Fibroblast of lung (primary cell): ENCODE data around the gene POLR1E. TPM values are rescaled to one million over a fixed set of nuclear protein-coding genes. Genes with fewer than 3 reads are reported as not detected.
"Not testable (repeated sequence)": the region's sequence is repeated elsewhere in the genome, so short reads cannot be mapped to it uniquely, and the experiment has no call there.

Experiments used
- DNase-seq, 2 donors: peaks; one replicate each; pipeline versions ENCODE4 v3.0.0 to v3.0.0-alpha.2; 2010; ENCODE audit warnings: low read depth in 2 of 2
- H2AFZ ChIP-seq: 2 replicates; pipeline ENCODE4 v1.5.1; 2012; ENCODE audit warnings: low read length, control low read depth, inconsistent platforms
- H3K27ac ChIP-seq: 2 replicates; pipeline ENCODE4 v1.5.1; 2011; ENCODE audit warnings: low read length, control low read depth; ENCODE audit not compliant: insufficient read depth
- H3K27me3 ChIP-seq: 2 replicates; pipeline ENCODE4 v1.5.1; 2011; ENCODE audit warnings: mild to moderate bottlenecking, low read length; ENCODE audit not compliant: control insufficient read depth, insufficient read depth
- H3K36me3 ChIP-seq: 2 replicates; pipeline ENCODE4 v1.5.1; 2011; ENCODE audit warnings: low read length; ENCODE audit not compliant: control insufficient read depth, insufficient read depth
- H3K4me1 ChIP-seq: 2 replicates; pipeline ENCODE4 v1.5.1; 2011; ENCODE audit warnings: low read length; ENCODE audit not compliant: control insufficient read depth, insufficient read depth; ENCODE audit errors: extremely low read depth
- H3K4me2 ChIP-seq: 2 replicates; pipeline ENCODE4 v1.5.1; 2011; ENCODE audit warnings: low read length, control low read depth; ENCODE audit not compliant: insufficient read depth; ENCODE audit errors: extremely low read depth
- H3K4me3 ChIP-seq, 4 experiments: fragments of 200-600 bp in 1 of 4; sonication (generic) in 1 of 4; replicated peaks in 1 of 4; 2 replicates each; pipeline ENCODE4 v1.5.1; 2011 to 2016; ENCODE audit warnings: low read length in 4 of 4, low read depth in 3 of 4, mild to moderate bottlenecking in 3 of 4, control low read depth in 2 of 4, inconsistent platforms in 1 of 4, mixed read lengths in 1 of 4; ENCODE audit not compliant: insufficient read depth in 1 of 4; ENCODE audit errors: control extremely low read depth in 1 of 4
- H3K79me2 ChIP-seq: 2 replicates; pipeline ENCODE4 v1.5.1; 2012; ENCODE audit warnings: mild to moderate bottlenecking, low read length, inconsistent platforms; ENCODE audit not compliant: control insufficient read depth, insufficient read depth
- H3K9ac ChIP-seq: 2 replicates; pipeline ENCODE4 v1.5.1; 2011; ENCODE audit warnings: mild to moderate bottlenecking, low read length, control low read depth; ENCODE audit not compliant: insufficient read depth
- H3K9me3 ChIP-seq: 2 replicates; pipeline ENCODE4 v1.5.1; 2012; ENCODE audit warnings: low read depth, low read length; ENCODE audit not compliant: control insufficient read depth, insufficient read depth
- H4K20me1 ChIP-seq: 2 replicates; pipeline ENCODE4 v1.5.1; 2011; ENCODE audit warnings: low read length; ENCODE audit not compliant: control insufficient read depth, insufficient read depth; ENCODE audit errors: extremely low read depth
- EZH2 ChIP-seq: IDR thresholded peaks from 2 replicates; pipeline ENCODE4 v1.5.1; 2012; ENCODE audit warnings: low read length, control low read depth, mild to moderate bottlenecking; ENCODE audit errors: missing control alignments
- polyA plus RNA-seq, 2 donors: library from polyadenylated mRNA; depleted of rRNA in 1 of 2; stranded (reverse) in 1 of 2; unstranded in 1 of 2; fragments of >200 nt; gene quantifications; 2 replicates each; pipeline ENCODE4 v1.2.1, GENCODE V29; 2011 to 2012; ENCODE audit warnings: missing spikeins in 1 of 2
- total RNA-seq: library from RNA; depleted of rRNA; stranded (reverse); fragments of >200 nt; gene quantifications from 2 replicates; pipeline ENCODE4 v1.2.1, GENCODE V29; 2014
- TF ChIP-seq, protein P1 (sequence below), 2 donors: IDR thresholded peaks in 1 of 2; conservative IDR thresholded peaks in 1 of 2; 1 replicate in 1 of 2; 2 replicates in 1 of 2; pipeline ENCODE4 v1.5.1; 2011 to 2012; ENCODE audit warnings: low read length in 2 of 2, control low read depth in 1 of 2, inconsistent platforms in 1 of 2, low read depth in 1 of 2, mild to moderate bottlenecking in 1 of 2

The POLR1E gene
- total and polyA plus RNA-seq, 2 donors (not counting 1 experiment from before 2014, with no cell fraction given): 30.9 to 31.7 TPM

DNA sequence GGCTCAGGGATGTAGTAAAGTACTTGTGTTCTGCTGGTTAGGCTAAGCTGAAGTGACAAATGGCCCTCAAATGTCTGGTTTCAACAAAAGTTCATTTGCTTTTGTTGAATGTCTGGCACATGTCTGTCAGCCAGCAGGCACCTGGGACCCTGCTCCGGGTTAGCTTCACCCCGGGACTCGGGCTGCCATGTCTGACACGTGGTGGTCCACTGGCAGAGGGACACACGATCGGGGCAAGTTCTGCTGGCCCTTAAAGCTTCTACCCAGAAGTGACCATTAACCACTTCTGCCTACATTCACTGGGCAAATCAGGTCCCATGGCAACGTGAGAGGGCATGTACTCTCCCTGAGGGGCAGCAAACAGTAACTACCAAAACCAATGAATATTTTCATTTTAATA lies 23.8 kb downstream of the POLR1E start:
- no peak overlapping the region for H3K4me3 ChIP-seq
- no peak for TF ChIP-seq EZH2
- H3K79me2 ChIP-seq: no peaks in the 10 kb centered on the region
- no peak overlapping the region for H3K9ac ChIP-seq
- no peaks in the 10 kb centered on the region for H4K20me1 ChIP-seq
- no peak overlapping the region for H3K4me2 ChIP-seq
- H3K4me1 ChIP-seq: no peaks in the 10 kb centered on the region
- H3K36me3 ChIP-seq: peaks cover 10% of the 10 kb centered on the region
- no peaks in the 10 kb centered on the region for H3K27me3 ChIP-seq
- H3K9me3 ChIP-seq: no peaks in the 10 kb centered on the region
- no peak for DNase-seq
- no peak overlapping the region for H2AFZ ChIP-seq
- no peak overlapping the region for H3K27ac ChIP-seq

DNA sequence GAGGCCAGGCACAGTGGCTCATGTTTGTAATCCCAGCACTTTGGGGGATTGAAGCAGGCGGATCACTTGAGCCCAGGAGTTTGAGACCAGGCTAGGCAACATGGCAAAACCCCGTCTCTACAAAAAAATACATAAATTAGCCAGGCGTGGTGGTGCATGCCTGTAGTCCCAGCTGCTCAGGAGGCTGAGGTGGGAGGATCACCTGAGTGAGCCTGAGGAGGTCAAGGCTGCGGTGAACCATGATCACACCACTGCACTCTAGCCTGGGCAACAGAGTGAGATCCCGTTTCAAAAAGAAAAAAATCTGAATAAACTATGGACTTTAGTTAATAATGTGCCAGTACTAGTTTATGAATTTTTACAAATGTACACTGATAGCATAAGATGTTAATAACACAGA lies 24.3 kb downstream of the POLR1E start:
- H3K36me3 ChIP-seq, H3K4me3 ChIP-seq, H3K79me2 ChIP-seq, H3K9me3 ChIP-seq, H3K9ac ChIP-seq, DNase-seq, H3K4me1 ChIP-seq, H3K27ac ChIP-seq, H4K20me1 ChIP-seq, H2AFZ ChIP-seq, H3K27me3 ChIP-seq, H3K4me2 ChIP-seq: not testable (repeated sequence)

GRCh38 chr9:37511016-37512010 lies 25.6 kb downstream of the POLR1E start:
- TF ChIP-seq EZH2: no peak
- TF ChIP-seq, protein P1, sequence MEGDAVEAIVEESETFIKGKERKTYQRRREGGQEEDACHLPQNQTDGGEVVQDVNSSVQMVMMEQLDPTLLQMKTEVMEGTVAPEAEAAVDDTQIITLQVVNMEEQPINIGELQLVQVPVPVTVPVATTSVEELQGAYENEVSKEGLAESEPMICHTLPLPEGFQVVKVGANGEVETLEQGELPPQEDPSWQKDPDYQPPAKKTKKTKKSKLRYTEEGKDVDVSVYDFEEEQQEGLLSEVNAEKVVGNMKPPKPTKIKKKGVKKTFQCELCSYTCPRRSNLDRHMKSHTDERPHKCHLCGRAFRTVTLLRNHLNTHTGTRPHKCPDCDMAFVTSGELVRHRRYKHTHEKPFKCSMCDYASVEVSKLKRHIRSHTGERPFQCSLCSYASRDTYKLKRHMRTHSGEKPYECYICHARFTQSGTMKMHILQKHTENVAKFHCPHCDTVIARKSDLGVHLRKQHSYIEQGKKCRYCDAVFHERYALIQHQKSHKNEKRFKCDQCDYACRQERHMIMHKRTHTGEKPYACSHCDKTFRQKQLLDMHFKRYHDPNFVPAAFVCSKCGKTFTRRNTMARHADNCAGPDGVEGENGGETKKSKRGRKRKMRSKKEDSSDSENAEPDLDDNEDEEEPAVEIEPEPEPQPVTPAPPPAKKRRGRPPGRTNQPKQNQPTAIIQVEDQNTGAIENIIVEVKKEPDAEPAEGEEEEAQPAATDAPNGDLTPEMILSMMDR (conservative IDR thresholded peaks at IDR 0.05 in 1 of 2, IDR thresholded peaks at IDR 0.05 in 1 of 2; ENCODE audit: low read depth in 1 of 2, low read length in 2 of 2): peak in 1 of 2 donors; percentile 8
- Histone ChIP-seq H3K79me2 (no peaks in the 10 kb centered on the region), H3K9ac (no peak overlapping the region), H3K4me3 (no peak overlapping the region), H3K4me1 (no peaks in the 10 kb centered on the region), H3K36me3 (peaks cover 9% of the 10 kb centered on the region), H3K27ac (no peak overlapping the region), H4K20me1 (no peaks in the 10 kb centered on the region), H3K9me3 (no peaks in the 10 kb centered on the region), H3K4me2 (no peak overlapping the region), H2AFZ (no peak overlapping the region), H3K27me3 (no peaks in the 10 kb centered on the region)
- no peak for DNase-seq

DNA sequence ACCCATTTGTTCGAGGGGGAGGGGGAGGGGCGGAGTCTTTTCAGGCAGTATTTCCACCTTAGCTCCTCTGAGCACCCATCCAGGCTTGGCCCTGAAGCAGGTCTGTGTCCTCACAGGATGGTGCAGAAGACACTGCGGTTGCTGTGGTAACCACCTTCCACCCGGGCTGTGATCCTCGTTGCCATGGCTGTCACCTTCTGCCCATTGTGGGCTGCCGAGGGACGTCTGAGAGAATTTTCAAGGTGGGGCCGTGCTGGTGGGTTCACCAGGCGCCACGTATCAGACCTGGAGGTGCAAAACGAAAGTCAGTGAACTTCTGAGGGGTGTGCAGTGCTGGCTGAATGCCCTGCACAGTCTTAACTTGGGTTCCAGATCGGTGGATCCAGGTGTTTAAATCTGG lies 26.7 kb downstream of the POLR1E start:
- Histone ChIP-seq H3K9ac (no peak overlapping the region), H4K20me1 (no peaks in the 10 kb centered on the region), H3K36me3 (peaks cover 9% of the 10 kb centered on the region), H3K4me1 (no peaks in the 10 kb centered on the region), H3K4me2 (no peak overlapping the region), H3K27ac (no peak overlapping the region), H3K79me2 (no peaks in the 10 kb centered on the region), H2AFZ (no peak overlapping the region), H3K27me3 (no peaks in the 10 kb centered on the region), H3K4me3 (no peak overlapping the region), H3K9me3 (no peaks in the 10 kb centered on the region)
- DNase-seq: no peak
- TF ChIP-seq, protein P1 (conservative IDR thresholded peaks at IDR 0.05 in 1 of 2, IDR thresholded peaks at IDR 0.05 in 1 of 2; ENCODE audit: low read depth in 1 of 2, low read length in 2 of 2): no peak
- no peak for TF ChIP-seq EZH2

DNA sequence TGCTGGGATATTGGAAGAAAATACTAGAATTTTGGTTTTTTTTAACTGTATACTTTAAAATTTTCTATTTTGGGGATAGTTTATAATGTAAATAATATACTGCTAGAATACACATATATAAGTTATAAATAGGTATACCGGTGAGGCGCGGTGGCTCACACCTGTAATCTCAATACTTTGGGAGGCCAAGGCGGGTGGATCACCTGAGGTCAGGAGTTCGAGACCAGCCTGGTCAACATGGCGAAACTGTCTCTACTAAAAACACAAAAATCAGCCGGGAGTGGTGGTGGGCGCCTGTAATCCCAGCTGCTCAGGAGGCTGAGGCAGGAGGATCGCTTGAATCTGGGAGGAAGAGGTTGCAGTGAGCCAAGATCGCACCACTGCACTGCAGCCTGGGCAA lies 28.7 kb downstream of the POLR1E start:
- not testable (repeated sequence) for H3K4me3 ChIP-seq, H3K4me2 ChIP-seq, H3K27ac ChIP-seq, H3K79me2 ChIP-seq, H3K4me1 ChIP-seq, H3K9ac ChIP-seq, DNase-seq, H3K36me3 ChIP-seq, H3K27me3 ChIP-seq, H4K20me1 ChIP-seq, H3K9me3 ChIP-seq, H2AFZ ChIP-seq
